ENCODE measurements around the gene NME7. TPM values are rescaled to one million over a fixed set of nuclear protein-coding genes. Genes with fewer than 3 reads are reported as not detected.

Gene NME7
- total and polyA plus RNA-seq, 2 experiments from 2014 or later, result 39.1 to 48.5 TPM

GRCh38 chr1:169149555-169150286 is 217.9 kb downstream of the NME7 start:
- H3F3A ChIP-seq (replicated peaks; ENCODE audit: low read depth), result no peaks in the 10 kb centered on the region
- Mint-ChIP-seq H3K4me3 (no peak overlapping the region), H3K27me3 (ENCODE audit: insufficient read depth, low read depth, poor library complexity) (no peaks in the 10 kb centered on the region), H3K9me3 (no peaks in the 10 kb centered on the region), H3K4me1 (peaks cover 2% of the 10 kb centered on the region; the same call in 1 of the 3 replicates), H3K27ac (no peak overlapping the region), H3K36me3 (ENCODE audit: low read depth) (no peaks in the 10 kb centered on the region)
- no peak overlapping the region for H2AFZ ChIP-seq
- no peaks in the 10 kb centered on the region for H3K4me1 ChIP-seq (ENCODE audit: insufficient read depth)
- no peak for TF ChIP-seq CTCF (conservative IDR thresholded peaks at IDR 0.05; ENCODE audit: low read depth in 2 of 2)
- TF ChIP-seq EZH2 (IDR thresholded peaks at IDR 0.05; ENCODE audit: low read depth, unreplicated experiment), result no peak
- H3K4me3 ChIP-seq, result no peak overlapping the region
- no peaks in the 10 kb centered on the region for H3K27me3 ChIP-seq (ENCODE audit: insufficient read depth)
- H3K27ac ChIP-seq (ENCODE audit: low read depth), result no peak overlapping the region
- no peaks in the 10 kb centered on the region; the same call in 1 of the 2 replicates for H3K9me2 ChIP-seq (ENCODE audit: insufficient read depth)
- H3K4me2 ChIP-seq, result no peak overlapping the region
- ATAC-seq (no peak), DNase-seq (ENCODE audit: low spot score) (no peak)
- H3K79me2 ChIP-seq (replicated peaks; ENCODE audit: insufficient read depth), result no peaks in the 10 kb centered on the region
- H4K20me1 ChIP-seq (replicated peaks; ENCODE audit: insufficient read depth), result no peaks in the 10 kb centered on the region
- no peaks in the 10 kb centered on the region for H3K36me3 ChIP-seq (ENCODE audit: insufficient read depth)

- no peak overlapping the region for H2AFZ ChIP-seq
- H3K4me3 Mint-ChIP-seq, result no peak overlapping the region
- no peaks in the 10 kb centered on the region; the same call in 1 of the 2 replicates for H3K9me2 ChIP-seq (ENCODE audit: insufficient read depth)
- no peaks in the 10 kb centered on the region for H3K9me3 Mint-ChIP-seq
- H3K4me1 Mint-ChIP-seq, result peaks cover 2% of the 10 kb centered on the region; the same call in 1 of the 3 replicates
- H3K27ac ChIP-seq (ENCODE audit: low read depth), result no peak overlapping the region
- no peaks in the 10 kb centered on the region for H3K27me3 Mint-ChIP-seq (ENCODE audit: insufficient read depth, low read depth, poor library complexity)
- no peaks in the 10 kb centered on the region for H3K4me1 ChIP-seq (ENCODE audit: insufficient read depth)
- no peaks in the 10 kb centered on the region for H3K36me3 Mint-ChIP-seq (ENCODE audit: low read depth)
- no peaks in the 10 kb centered on the region for H3K79me2 ChIP-seq (replicated peaks; ENCODE audit: insufficient read depth)
- H3K27ac Mint-ChIP-seq, result peak overlapping the region; percentile 65; the same call in 1 of the 2 replicates
- H4K20me1 ChIP-seq (replicated peaks; ENCODE audit: insufficient read depth), result no peaks in the 10 kb centered on the region
- DNase-seq (ENCODE audit: low spot score) (no peak), ATAC-seq (no peak)
- no peak overlapping the region for H3K4me3 ChIP-seq
- H3K27me3 ChIP-seq (ENCODE audit: insufficient read depth), result no peaks in the 10 kb centered on the region
- no peaks in the 10 kb centered on the region for H3K36me3 ChIP-seq (ENCODE audit: insufficient read depth)
- H3F3A ChIP-seq (replicated peaks; ENCODE audit: low read depth), result no peaks in the 10 kb centered on the region
- H3K4me2 ChIP-seq, result no peak overlapping the region
- TF ChIP-seq ETS1 (IDR thresholded peaks at IDR 0.05), result no peak
- TF ChIP-seq POLR2AphosphoS5 (IDR thresholded peaks at IDR 0.05; ENCODE audit: low read depth), result no peak
- TF ChIP-seq ZNF462 (CRISPR knock-in tag; IDR thresholded peaks at IDR 0.05), result no peak
- TF ChIP-seq CREB1 (CRISPR knock-in tag; IDR thresholded peaks at IDR 0.05; ENCODE audit: low read depth), result no peak
- TF ChIP-seq EZH2 (IDR thresholded peaks at IDR 0.05; ENCODE audit: low read depth, unreplicated experiment), result no peak
- no peak for TF ChIP-seq ZNF114 (CRISPR knock-in tag; IDR thresholded peaks at IDR 0.05)
- TF ChIP-seq ZNF331 (CRISPR knock-in tag; IDR thresholded peaks at IDR 0.05; ENCODE audit: low read depth), result no peak
- no peak for TF ChIP-seq STAT1 (IDR thresholded peaks at IDR 0.05; ENCODE audit: unreplicated experiment)
- no peak for TF ChIP-seq NANOG (IDR thresholded peaks at IDR 0.05; ENCODE audit: borderline replicate concordance)
Measured at GRCh38 chr1:169148472-169149252, 218.9 kb downstream of the NME7 start.
